SK-N-SH (cell line): ENCODE data around the gene SNX21. TPM values are rescaled to one million over a fixed set of nuclear protein-coding genes. Genes with fewer than 3 reads are reported as not detected.

Experiments
- CTCF ChIA-PET: fragments of 300-600, 350-600 bp; formaldehyde crosslinking; extraction: SDS; loops from one replicate; lab custom pipeline; 2021; lab: Yijun Ruan, JAX
- POLR2A ChIA-PET: fragments of 350-600 bp; sonication (Branson Sonifier 250); formaldehyde crosslinking; extraction: SDS; loops from one replicate; lab custom pipeline; 2020; ENCODE audit warnings: antibody characterized with exemption, inconsistent platforms; lab: Yijun Ruan, JAX
- DNase-seq: peaks from one replicate; pipeline ENCODE4 v3.0.0; 2012
- H2AFZ ChIP-seq: fragments of 200-600 bp; sonication (generic); 2 replicates; pipeline ENCODE4 v1.8.1; 2016; ENCODE audit warnings: antibody characterized with exemption, mild to moderate bottlenecking, low read depth
- H3F3A ChIP-seq: fragments of 200-600 bp; sonication (generic); replicated peaks from 2 replicates; pipeline ENCODE3; 2016; ENCODE audit warnings: antibody characterized with exemption, mild to moderate bottlenecking; ENCODE audit not compliant: insufficient read depth
- H3K27ac ChIP-seq, 2 experiments: fragments of 200-500 bp in 1 of 2; fragments of 200-600 bp in 1 of 2; sonication (Bioruptor generic) in 1 of 2; sonication (generic), shearing (Covaris generic) in 1 of 2; 2 replicates each; pipeline versions ENCODE4 v1.5.1 to v1.6.1; 2014 to 2016; ENCODE audit warnings: low read depth in 2 of 2, inconsistent platforms in 1 of 2, low read length in 1 of 2, mild to moderate bottlenecking in 1 of 2, mixed read lengths in 1 of 2
- H3K27me3 ChIP-seq: fragments of 200-600 bp; sonication (generic), shearing (Covaris generic); 2 replicates; pipeline ENCODE4 v1.6.1; 2016; ENCODE audit warnings: mixed run types; ENCODE audit not compliant: insufficient read depth
- H3K36me3 ChIP-seq, 2 experiments: fragments of 200-500 bp in 1 of 2; fragments of 200-600 bp in 1 of 2; sonication (Bioruptor generic) in 1 of 2; sonication (generic) in 1 of 2; replicated peaks in 1 of 2; 2 replicates each; pipeline versions ENCODE3 to v1.5.1; 2014 to 2016; ENCODE audit warnings: low read length in 1 of 2, mild to moderate bottlenecking in 1 of 2; ENCODE audit not compliant: insufficient read depth in 2 of 2, control insufficient read depth in 1 of 2
- H3K4me1 ChIP-seq, 2 experiments: fragments of 200-500 bp in 1 of 2; fragments of 200-600 bp in 1 of 2; sonication (Bioruptor generic) in 1 of 2; sonication (generic), shearing (Covaris generic) in 1 of 2; 2 replicates each; pipeline versions ENCODE4 v1.5.1 to v1.6.1; 2014 to 2016; ENCODE audit warnings: low read depth in 1 of 2, low read length in 1 of 2, mixed run types in 1 of 2; ENCODE audit not compliant: insufficient read depth in 2 of 2, control insufficient read depth in 1 of 2
- H3K4me2 ChIP-seq: fragments of 200-600 bp; sonication (generic), shearing (Covaris generic); 2 replicates; pipeline ENCODE4 v1.6.1; 2017; ENCODE audit warnings: mixed run types
- H3K4me3 ChIP-seq, 2 experiments: fragments of 200-500 bp in 1 of 2; fragments of 200-600 bp in 1 of 2; sonication (Bioruptor generic) in 1 of 2; sonication (generic), shearing (Covaris generic) in 1 of 2; 2 replicates each; pipeline versions ENCODE4 v1.5.1 to v1.8.1; 2014 to 2016; ENCODE audit warnings: low read depth in 2 of 2, inconsistent platforms in 1 of 2, low read length in 1 of 2, mild to moderate bottlenecking in 1 of 2, mixed read lengths in 1 of 2, moderate library complexity in 1 of 2
- H3K79me2 ChIP-seq: fragments of 200-600 bp; sonication (generic); 2 replicates; pipeline ENCODE4 v1.8.1; 2017; ENCODE audit warnings: mild to moderate bottlenecking; ENCODE audit not compliant: insufficient read depth
- H3K9ac ChIP-seq: fragments of 200-600 bp; sonication (generic); 2 replicates; pipeline ENCODE4 v1.6.1; 2017; ENCODE audit warnings: mixed run types
- H3K9me2 ChIP-seq: fragments of 200-600 bp; sonication (generic); 2 replicates; pipeline ENCODE4 v1.6.1; 2017; ENCODE audit warnings: mixed run types
- H3K9me3 ChIP-seq: fragments of 200-600 bp; sonication (generic); 2 replicates; pipeline ENCODE4 v1.6.1; 2017; ENCODE audit warnings: mixed run types, mild to moderate bottlenecking, moderate library complexity
- H4K20me1 ChIP-seq: fragments of 200-600 bp; sonication (generic); 2 replicates; pipeline ENCODE4 v1.6.1; 2017; ENCODE audit warnings: mild to moderate bottlenecking, mixed run types; ENCODE audit not compliant: insufficient read depth
- CTCF ChIP-seq: fragments of 200-600 bp; sonication (generic); IDR thresholded peaks from 2 replicates; pipeline ENCODE4 v1.6.1; 2017; ENCODE audit warnings: antibody characterized with exemption, mild to moderate bottlenecking, moderate library complexity
- ELF1 ChIP-seq: IDR thresholded peaks from 2 replicates; pipeline ENCODE4 v1.4.0; 2012
- EP300 ChIP-seq, 2 experiments: IDR thresholded peaks; 2 replicates each; pipeline versions ENCODE4 v1.4.0 to v1.6.1; 2012; ENCODE audit warnings: borderline replicate concordance in 1 of 2, low read depth in 1 of 2, low read length in 1 of 2
- EZH2phosphoT487 ChIP-seq: fragments of 200-600 bp; sonication (generic); IDR thresholded peaks from 2 replicates; pipeline ENCODE4 v1.6.1; 2017; ENCODE audit warnings: low read depth, mixed run types, mild to moderate bottlenecking, antibody characterized with exemption, moderate library complexity, borderline replicate concordance
- FOSL2 ChIP-seq: IDR thresholded peaks from 2 replicates; pipeline ENCODE4 v1.4.0; 2012; ENCODE audit warnings: low read depth, mild to moderate bottlenecking, moderate library complexity, borderline replicate concordance
- GABPA ChIP-seq: IDR thresholded peaks from 2 replicates; pipeline ENCODE4 v1.4.0; 2012; ENCODE audit warnings: low read depth, mild to moderate bottlenecking
- GATA2 ChIP-seq: sonication (generic); formaldehyde crosslinking; IDR thresholded peaks from 2 replicates; pipeline ENCODE4 v1.5.0; 2020; ENCODE audit warnings: mild to moderate bottlenecking, missing genetic modification reagents
- JUND ChIP-seq: IDR thresholded peaks from 2 replicates; pipeline ENCODE4 v1.4.0; 2012
- MEF2A ChIP-seq: IDR thresholded peaks from 2 replicates; pipeline ENCODE4 v1.4.0; 2012; ENCODE audit warnings: low read depth, borderline replicate concordance
- MXI1 ChIP-seq: IDR thresholded peaks from 2 replicates; pipeline ENCODE4 v1.6.1; 2012; ENCODE audit warnings: mild to moderate bottlenecking, low read depth, low read length, improper control_type of control experiment
- NFIC ChIP-seq: IDR thresholded peaks from 2 replicates; pipeline ENCODE4 v1.4.0; 2012; ENCODE audit warnings: borderline replicate concordance
- NRF1 ChIP-seq: IDR thresholded peaks from 2 replicates; pipeline ENCODE4 v1.6.1; 2012; ENCODE audit warnings: low read depth, mild to moderate bottlenecking, low read length
- RAD21 ChIP-seq: IDR thresholded peaks from 2 replicates; pipeline ENCODE4 v1.6.1; 2012; ENCODE audit warnings: mild to moderate bottlenecking, low read length
- REST ChIP-seq: IDR thresholded peaks from 2 replicates; pipeline ENCODE4 v1.6.1; 2012; ENCODE audit warnings: mild to moderate bottlenecking, low read depth, low read length, moderate library complexity
- RFX5 ChIP-seq: IDR thresholded peaks from 2 replicates; pipeline ENCODE4 v1.6.1; 2012; ENCODE audit warnings: mild to moderate bottlenecking, improper control_type of control experiment, low read length
- SIN3A ChIP-seq: IDR thresholded peaks from 2 replicates; pipeline ENCODE4 v1.6.1; 2012; ENCODE audit warnings: low read depth, mild to moderate bottlenecking, low read length, moderate library complexity, borderline replicate concordance
- SMC3 ChIP-seq: IDR thresholded peaks from 2 replicates; pipeline ENCODE4 v1.6.1; 2012; ENCODE audit warnings: low read depth, low read length, improper control_type of control experiment
- TEAD4 ChIP-seq: IDR thresholded peaks from 2 replicates; pipeline ENCODE4 v1.4.0; 2012; ENCODE audit warnings: mild to moderate bottlenecking, borderline replicate concordance; ENCODE audit not compliant: insufficient read depth
- YY1 ChIP-seq: IDR thresholded peaks from 2 replicates; pipeline ENCODE4 v1.4.0; 2012; ENCODE audit warnings: low read depth, mild to moderate bottlenecking
- WGBS: methylation state at CpG from one replicate; pipeline ENCODE4 v1.1.6; 2017; ENCODE audit warnings: low lambda C conversion rate; 5-methylcytosine and 5-hydroxymethylcytosine counted together
- polyA plus RNA-seq, 3 experiments: library from polyadenylated mRNA; depleted of rRNA; stranded (reverse); fragments of >200 nt; gene quantifications; 2 replicates each; pipeline ENCODE4 v1.2.3, GENCODE V29; 2012
- TF ChIP-seq, protein P1 (sequence below): fragments of 150-350 bp; IDR thresholded peaks from 2 replicates; pipeline ENCODE4 v1.6.1; 2016; ENCODE audit warnings: mild to moderate bottlenecking, low read depth, low read length
- TF ChIP-seq, protein P2 (sequence below): fragments of 150-350 bp; IDR thresholded peaks from 2 replicates; pipeline ENCODE4 v1.6.1; 2017; ENCODE audit warnings: antibody characterized with exemption, low read length, low read depth, borderline replicate concordance
- TF ChIP-seq, protein P3 (sequence below): IDR thresholded peaks from 2 replicates; pipeline ENCODE4; 2012
- TF ChIP-seq, protein P4 (sequence below): IDR thresholded peaks from 2 replicates; pipeline ENCODE4 v1.4.0; 2012; ENCODE audit warnings: low read depth

SNX21 gene
- polyA plus RNA-seq, 1 of the 3 experiments (the other 2 are of a cell fraction): 22.1 TPM

- Histone ChIP-seq H4K20me1 (no peaks in the 10 kb centered on the region), H3F3A (peaks cover 5% of the 10 kb centered on the region), H2AFZ (peak overlapping the region; percentile 72), H3K4me1 (peaks cover 0 to 9% of the 10 kb centered on the region in 2 experiments; a peak in 2 of 4 replicates), H3K4me2 (peak overlapping the region; percentile 94), H3K9ac (peak overlapping the region; percentile 82), H3K27ac (peak overlapping the region; percentile 58 to 89), H3K9me2 (no peaks in the 10 kb centered on the region), H3K36me3 (peaks cover 5 to 23% of the 10 kb centered on the region in 2 experiments), H3K27me3 (no peaks in the 10 kb centered on the region), H3K9me3 (no peaks in the 10 kb centered on the region), H3K4me3 (peak overlapping the region; percentile 78 to 90), H3K79me2 (peaks cover 19% of the 10 kb centered on the region; the same call in 1 of the 2 replicates)
- CTCF ChIA-PET: interaction anchor here (0.7 to 4.5 kb wide), 33 partner anchors 7 to 97 kb away, joined by 3 to 41 read pairs (median 6); partner anchors contain the start of genes ACOT8, PCIF1, PLTP and ZSWIM1
- peak; percentile 91 for DNase-seq
- 40% methylated on average over 9 of the region's 79 CpGs for WGBS
- POLR2A ChIA-PET: interaction anchor here (0.7 to 2.8 kb wide), 11 partner anchors 9 to 81 kb away, joined by 3 to 26 read pairs (median 5); partner anchors contain the start of genes ACOT8, PCIF1, PLTP and SNX21
- no peak for TF ChIP-seq GABPA
- TF ChIP-seq MXI1: peak; percentile 94
- TF ChIP-seq EZH2phosphoT487: no peak
- no peak for TF ChIP-seq YY1
- TF ChIP-seq RAD21: peak; percentile 62
- peak; percentile 41 for TF ChIP-seq NRF1
- TF ChIP-seq SIN3A: peak; percentile 61; the same call in 1 of the 2 replicates
- TF ChIP-seq RFX5: no peak
- TF ChIP-seq, protein P1, sequence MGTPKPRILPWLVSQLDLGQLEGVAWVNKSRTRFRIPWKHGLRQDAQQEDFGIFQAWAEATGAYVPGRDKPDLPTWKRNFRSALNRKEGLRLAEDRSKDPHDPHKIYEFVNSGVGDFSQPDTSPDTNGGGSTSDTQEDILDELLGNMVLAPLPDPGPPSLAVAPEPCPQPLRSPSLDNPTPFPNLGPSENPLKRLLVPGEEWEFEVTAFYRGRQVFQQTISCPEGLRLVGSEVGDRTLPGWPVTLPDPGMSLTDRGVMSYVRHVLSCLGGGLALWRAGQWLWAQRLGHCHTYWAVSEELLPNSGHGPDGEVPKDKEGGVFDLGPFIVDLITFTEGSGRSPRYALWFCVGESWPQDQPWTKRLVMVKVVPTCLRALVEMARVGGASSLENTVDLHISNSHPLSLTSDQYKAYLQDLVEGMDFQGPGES: no peak
- TF ChIP-seq, protein P2, sequence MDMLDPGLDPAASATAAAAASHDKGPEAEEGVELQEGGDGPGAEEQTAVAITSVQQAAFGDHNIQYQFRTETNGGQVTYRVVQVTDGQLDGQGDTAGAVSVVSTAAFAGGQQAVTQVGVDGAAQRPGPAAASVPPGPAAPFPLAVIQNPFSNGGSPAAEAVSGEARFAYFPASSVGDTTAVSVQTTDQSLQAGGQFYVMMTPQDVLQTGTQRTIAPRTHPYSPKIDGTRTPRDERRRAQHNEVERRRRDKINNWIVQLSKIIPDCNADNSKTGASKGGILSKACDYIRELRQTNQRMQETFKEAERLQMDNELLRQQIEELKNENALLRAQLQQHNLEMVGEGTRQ: no peak
- TF ChIP-seq MEF2A: no peak
- no peak for TF ChIP-seq TEAD4
- peak; percentile 42 for TF ChIP-seq SMC3
- TF ChIP-seq JUND: no peak
- TF ChIP-seq CTCF: peak; percentile 68
- no peak for TF ChIP-seq GATA2
- no peak for TF ChIP-seq REST
- peak; percentile 37 for TF ChIP-seq NFIC
- TF ChIP-seq, protein P3, sequence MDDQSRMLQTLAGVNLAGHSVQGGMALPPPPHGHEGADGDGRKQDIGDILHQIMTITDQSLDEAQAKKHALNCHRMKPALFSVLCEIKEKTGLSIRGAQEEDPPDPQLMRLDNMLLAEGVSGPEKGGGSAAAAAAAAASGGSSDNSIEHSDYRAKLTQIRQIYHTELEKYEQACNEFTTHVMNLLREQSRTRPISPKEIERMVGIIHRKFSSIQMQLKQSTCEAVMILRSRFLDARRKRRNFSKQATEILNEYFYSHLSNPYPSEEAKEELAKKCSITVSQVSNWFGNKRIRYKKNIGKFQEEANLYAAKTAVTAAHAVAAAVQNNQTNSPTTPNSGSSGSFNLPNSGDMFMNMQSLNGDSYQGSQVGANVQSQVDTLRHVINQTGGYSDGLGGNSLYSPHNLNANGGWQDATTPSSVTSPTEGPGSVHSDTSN: no peak
- TF ChIP-seq, protein P4, sequence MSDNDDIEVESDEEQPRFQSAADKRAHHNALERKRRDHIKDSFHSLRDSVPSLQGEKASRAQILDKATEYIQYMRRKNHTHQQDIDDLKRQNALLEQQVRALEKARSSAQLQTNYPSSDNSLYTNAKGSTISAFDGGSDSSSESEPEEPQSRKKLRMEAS: peak; percentile 77
- no peak for TF ChIP-seq ELF1
- no peak for TF ChIP-seq EP300 (IDR thresholded peaks at IDR 0.05; ENCODE audit: borderline replicate concordance in 1 of 2, low read depth in 1 of 2, low read length in 1 of 2)
- TF ChIP-seq FOSL2: no peak
Measured at GRCh38 chr20:45890077-45890984, 56.7 kb downstream of the SNX21 start.
